Endothelial cell of umbilical vein (primary cell): ENCODE data around the gene UPF2. TPM values are rescaled to one million over a fixed set of nuclear protein-coding genes. Genes with fewer than 3 reads are reported as not detected.

Source experiments
- BruUV-seq: library from RNA; stranded (reverse); fragments of 400-500 nt; replicated peaks from 2 replicates; lab custom pipeline; 2021; lab: Mats Ljungman, UMichigan
- CTCF ChIA-PET: fragments of 300-600, 350-600 bp; sonication (Branson Sonifier 250); formaldehyde crosslinking; loops from one replicate; lab custom pipeline; 2021; ENCODE audit warnings: antibody characterized with exemption, inconsistent platforms; lab: Charles Lee
- POLR2A ChIA-PET: fragments of 300-600, 350-600 bp; sonication (Branson Sonifier 250); formaldehyde crosslinking; loops from one replicate; lab custom pipeline; 2021; ENCODE audit warnings: antibody characterized with exemption, inconsistent platforms; lab: Charles Lee
- DNase-seq: peaks from one replicate; pipeline ENCODE4 v3.0.0-alpha.2; 2011; ENCODE audit warnings: low read depth, low spot score
- FAIRE-seq: peaks from 2 replicates; lab custom pipeline; 2011; peaks lifted over from hg19 to GRCh38; lab: Jason Lieb, UNC
- H2AFZ ChIP-seq: 2 replicates; pipeline ENCODE4 v1.6.0; 2012; ENCODE audit warnings: low read depth, low read length, control low read depth, inconsistent platforms
- H3K27ac ChIP-seq: 2 replicates; pipeline ENCODE4 v1.5.1; 2011; ENCODE audit warnings: low read depth, mild to moderate bottlenecking, control low read depth, low read length, moderate library complexity; ENCODE audit not compliant: insufficient read depth
- H3K27me3 ChIP-seq, 2 experiments: 2 replicates each; pipeline versions ENCODE4 v1.6.0 to v1.6.1; 2011; ENCODE audit warnings: low read length in 2 of 2, mixed read lengths in 1 of 2; ENCODE audit not compliant: control insufficient read depth in 2 of 2, insufficient read depth in 2 of 2
- H3K36me3 ChIP-seq, 2 experiments: 2 replicates in 1 of 2; 3 replicates in 1 of 2; pipeline ENCODE4 v1.5.1; 2011; ENCODE audit warnings: low read length in 2 of 2, mild to moderate bottlenecking in 1 of 2, moderate library complexity in 1 of 2; ENCODE audit not compliant: control insufficient read depth in 2 of 2, insufficient read depth in 2 of 2; ENCODE audit errors: extremely low read depth in 1 of 2
- H3K4me1 ChIP-seq: 3 replicates; pipeline ENCODE4 v1.5.1; 2011; ENCODE audit warnings: mild to moderate bottlenecking, low read length; ENCODE audit not compliant: control insufficient read depth, insufficient read depth; ENCODE audit errors: extremely low read depth
- H3K4me2 ChIP-seq: 2 replicates; pipeline ENCODE4 v1.6.1; 2011; ENCODE audit warnings: low read length, control low read depth, mixed read lengths; ENCODE audit not compliant: insufficient read depth
- H3K4me3 ChIP-seq, 3 experiments: fragments of 200-600 bp in 1 of 3; sonication (generic), shearing (Covaris generic) in 1 of 3; replicated peaks in 1 of 3; 2 replicates each; pipeline ENCODE4 v1.5.1; 2011 to 2016; ENCODE audit warnings: control low read depth in 3 of 3, low read length in 3 of 3, mild to moderate bottlenecking in 2 of 3, inconsistent platforms in 1 of 3, low read depth in 1 of 3, moderate library complexity in 1 of 3; ENCODE audit not compliant: insufficient read depth in 1 of 3
- H3K79me2 ChIP-seq: 2 replicates; pipeline ENCODE4 v1.6.0; 2012; ENCODE audit warnings: low read length, inconsistent platforms; ENCODE audit not compliant: control insufficient read depth, insufficient read depth
- H3K9ac ChIP-seq: replicated peaks from 2 replicates; pipeline ENCODE3; 2011; ENCODE audit warnings: low read length, control low read depth; ENCODE audit not compliant: insufficient read depth; ENCODE audit errors: extremely low read depth
- H3K9me1 ChIP-seq: replicated peaks from 3 replicates; pipeline ENCODE4 v1.6.0; 2011; ENCODE audit warnings: mild to moderate bottlenecking, low read length; ENCODE audit not compliant: control insufficient read depth, insufficient read depth; ENCODE audit errors: extremely low read depth
- H3K9me3 ChIP-seq: replicated peaks from 2 replicates; pipeline ENCODE4 v1.5.1; 2012; ENCODE audit warnings: low read length, inconsistent platforms; ENCODE audit not compliant: control insufficient read depth, insufficient read depth
- H4K20me1 ChIP-seq: replicated peaks from 2 replicates; pipeline ENCODE3; 2011; ENCODE audit warnings: mild to moderate bottlenecking, low read length; ENCODE audit not compliant: control insufficient read depth, insufficient read depth; ENCODE audit errors: extremely low read depth
- CTCF ChIP-seq, 2 donors: IDR thresholded peaks; 1 replicate in 1 of 2; 2 replicates in 1 of 2; pipeline ENCODE4 v1.5.1; 2011; ENCODE audit warnings: low read length in 2 of 2, mild to moderate bottlenecking in 2 of 2, moderate library complexity in 2 of 2, control low read depth in 1 of 2, inconsistent platforms in 1 of 2, low read depth in 1 of 2; ENCODE audit not compliant: insufficient read depth in 1 of 2; ENCODE audit errors: extremely low read depth in 1 of 2
- EZH2 ChIP-seq: IDR thresholded peaks from 2 replicates; pipeline ENCODE4 v1.6.1; 2012; ENCODE audit warnings: borderline replicate concordance, low read depth, mild to moderate bottlenecking, moderate library complexity, low read length, inconsistent platforms; ENCODE audit not compliant: severe bottlenecking
- FOS ChIP-seq: IDR thresholded peaks from 2 replicates; pipeline ENCODE4 v1.6.1; 2011; ENCODE audit warnings: mild to moderate bottlenecking, low read length, moderate library complexity, borderline replicate concordance; ENCODE audit not compliant: insufficient read depth
- GATA2 ChIP-seq: IDR thresholded peaks from 2 replicates; pipeline ENCODE4 v1.7.0; 2011; ENCODE audit warnings: low read depth, mild to moderate bottlenecking, moderate library complexity, mixed read lengths, low read length; ENCODE audit not compliant: insufficient read length, insufficient read depth
- JUN ChIP-seq: IDR thresholded peaks from 2 replicates; pipeline ENCODE4 v1.6.1; 2011; ENCODE audit warnings: borderline replicate concordance, low read depth; ENCODE audit not compliant: insufficient read length, insufficient read depth
- MYC ChIP-seq: IDR thresholded peaks from one replicate; pipeline ENCODE4 v1.6.1; 2011; ENCODE audit warnings: mild to moderate bottlenecking, low read depth, low read length
- POLR2A ChIP-seq: IDR thresholded peaks from 2 replicates; pipeline ENCODE4 v1.6.1; 2012; ENCODE audit warnings: low read depth, mild to moderate bottlenecking, control low read depth, low read length
- POLR2AphosphoS5 ChIP-seq: IDR thresholded peaks from 2 replicates; pipeline ENCODE4 v1.6.1; 2012; ENCODE audit warnings: low read depth, mild to moderate bottlenecking, control low read depth, low read length, moderate library complexity; ENCODE audit not compliant: insufficient read depth
- dilution Hi-C: fragments of 300-500 bp; cut with MboI; formaldehyde crosslinking; loops from one replicate; pipeline ENCODE4 v1.15.0; 2019; ENCODE audit warnings: low sequenced_read_pairs; ENCODE audit not compliant: extremely low pct_ligation_motif_present
- intact Hi-C: fragments of 100-400 bp; cut with micrococcal nuclease; formaldehyde crosslinking; loops from one replicate; pipeline ENCODE4 v1.10.0; 2022
- polyA plus RNA-seq, 4 experiments: library from polyadenylated mRNA; depleted of rRNA in 3 of 4; stranded (reverse) in 3 of 4; unstranded in 1 of 4; fragments of >200 nt; gene quantifications; 2 replicates each; pipeline versions ENCODE4 v1.2.1 to v1.2.3, GENCODE V29; 2011 to 2012; ENCODE audit warnings: missing spikeins in 1 of 4
- total RNA-seq: library from RNA; stranded (reverse); gene quantifications from 2 replicates; pipeline ENCODE4 v1.2.3, GENCODE V29; 2021
- TF ChIP-seq, protein P1 (sequence below): IDR thresholded peaks from 2 replicates; pipeline ENCODE4 v1.6.1; 2011; ENCODE audit not compliant: insufficient read depth, insufficient read length

UPF2 gene
- total and polyA plus RNA-seq, 2 donors (not counting 3 experiments of a cell fraction or from before 2014, with no cell fraction given): 4.8 to 27.7 TPM

DNA sequence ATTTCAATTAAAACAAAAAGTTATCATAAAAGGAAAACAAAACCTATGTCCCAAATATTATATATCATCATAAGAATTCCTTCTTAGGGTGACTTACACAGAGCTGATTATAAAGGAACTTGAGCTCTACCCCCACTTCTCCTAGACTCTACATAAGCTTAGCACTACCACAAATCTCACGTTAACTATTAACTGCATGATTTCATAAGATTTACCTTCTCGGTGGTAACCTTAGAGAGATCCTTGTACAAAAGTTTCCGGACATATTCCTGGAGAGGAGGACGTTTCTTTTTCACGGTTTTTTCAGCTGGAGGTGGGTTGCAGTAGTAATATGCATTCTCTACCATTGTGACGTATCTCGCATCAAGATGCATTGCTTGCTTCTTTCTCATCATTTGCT lies 83.7 kb downstream of the UPF2 start:
- Histone ChIP-seq H3K36me3 (peaks cover 4 to 19% of the 10 kb centered on the region in 2 experiments), H3K27me3 (no peaks in the 10 kb centered on the region), H3K9me3 (no peaks in the 10 kb centered on the region), H3K4me3 (no peak overlapping the region), H3K4me2 (no peak overlapping the region), H3K9ac (no peak overlapping the region), H3K4me1 (no peaks in the 10 kb centered on the region), H2AFZ (no peak overlapping the region), H3K27ac (no peak overlapping the region), H3K79me2 (no peaks in the 10 kb centered on the region), H3K9me1 (no peaks in the 10 kb centered on the region), H4K20me1 (no peaks in the 10 kb centered on the region)
- DNase-seq (no peak), FAIRE-seq (no peak)
- no peak for TF ChIP-seq POLR2AphosphoS5
- TF ChIP-seq CTCF (IDR thresholded peaks at IDR 0.05; ENCODE audit: extremely low read depth in 1 of 2, insufficient read depth in 1 of 2, low read depth in 1 of 2, low read length in 2 of 2): no peak
- TF ChIP-seq FOS: no peak
- no peak for TF ChIP-seq EZH2
- TF ChIP-seq GATA2: no peak
- TF ChIP-seq, protein P1, sequence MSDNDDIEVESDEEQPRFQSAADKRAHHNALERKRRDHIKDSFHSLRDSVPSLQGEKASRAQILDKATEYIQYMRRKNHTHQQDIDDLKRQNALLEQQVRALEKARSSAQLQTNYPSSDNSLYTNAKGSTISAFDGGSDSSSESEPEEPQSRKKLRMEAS: no peak
- no peak for TF ChIP-seq JUN
- TF ChIP-seq POLR2A: no peak
- TF ChIP-seq MYC: no peak
- ChIA-PET POLR2A (no interaction called here), CTCF (interaction anchor here (1.1 to 3.5 kb wide), 2 partner anchors 27 to 176 kb away, joined by 3 to 10 read pairs; no protein-coding TSS in a partner anchor)
- no TSS peak for BruUV-seq
- intact Hi-C loops (no loop called here), dilution Hi-C loops (no loop called here)
